ENCODE measurements around the gene SAMD4B. TPM values are rescaled to one million over a fixed set of nuclear protein-coding genes. Genes with fewer than 3 reads are reported as not detected.

Gene SAMD4B
- polyA plus RNA-seq, 2 donors = 78.7 to 140 TPM

DNA sequence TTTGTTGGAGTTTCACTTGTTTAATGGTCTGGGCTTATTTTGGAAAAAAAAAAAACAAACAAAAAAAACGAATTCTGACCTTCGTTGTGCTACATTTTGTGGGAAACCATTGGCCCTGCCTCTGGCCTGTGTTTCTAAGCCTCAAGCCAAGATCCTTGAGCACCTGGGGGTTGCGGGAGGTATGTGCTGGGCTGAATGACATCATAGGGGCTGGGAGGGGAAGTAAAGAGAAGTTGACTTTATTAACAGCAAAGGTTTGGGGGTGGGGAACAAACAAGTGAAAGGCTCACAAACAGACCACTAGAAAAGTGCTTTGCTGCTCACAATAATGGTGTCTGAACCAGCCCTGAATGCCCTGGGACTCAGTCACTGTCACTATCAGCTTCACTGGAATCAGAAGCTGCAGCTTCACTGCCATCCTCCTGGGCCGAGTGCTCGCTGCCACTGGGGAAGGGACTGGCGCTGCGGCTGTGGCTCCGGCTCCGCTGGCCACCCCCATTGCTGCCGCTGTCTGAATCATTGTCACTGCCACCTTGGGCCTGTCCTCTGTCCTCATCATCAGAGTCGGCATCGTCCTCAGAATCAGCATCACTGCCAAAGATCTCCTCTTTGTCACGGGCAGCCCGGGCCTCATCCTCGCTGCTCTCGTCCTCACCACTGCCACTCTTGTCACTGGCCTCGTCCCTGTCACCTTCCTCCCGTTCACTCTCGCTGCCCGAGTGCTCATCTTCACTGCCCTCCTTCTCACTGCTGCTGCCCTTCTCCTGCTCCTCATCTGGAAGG, 43.6 kb downstream of the SAMD4B start:
- 81 to 82% methylated on average over 20 of the region's 20 CpGs for WGBS, 2 donors

DNA sequence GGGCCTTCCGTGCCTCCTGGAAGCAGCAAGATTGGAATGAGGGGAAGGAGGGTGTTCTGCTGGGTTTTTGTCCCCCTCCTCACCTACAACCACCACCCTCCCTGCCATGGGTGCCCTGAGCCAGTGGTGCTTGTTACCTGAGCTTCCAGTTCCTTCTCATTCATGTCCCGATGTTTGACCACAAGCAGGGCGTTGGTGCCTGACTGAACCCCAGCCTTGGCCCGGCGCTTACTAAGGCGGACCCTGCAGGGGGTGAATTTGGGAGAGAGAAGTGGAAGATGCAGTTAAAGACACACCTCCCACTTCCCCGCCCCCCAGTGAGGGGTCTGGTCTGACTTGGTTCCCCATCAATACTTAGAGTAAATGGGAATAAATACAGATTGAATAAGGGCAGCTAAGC, 44.3 kb downstream of the SAMD4B start:
- no peak overlapping the region for H3K4me3 ChIP-seq (ENCODE audit: low read depth in 1 of 2, low read length in 2 of 2)
- no peaks in the 10 kb centered on the region for H3K9me3 ChIP-seq (ENCODE audit: control insufficient read depth in 2 of 2, insufficient read depth in 1 of 2, low read depth in 1 of 2, low read length in 1 of 2)
- H3K27ac ChIP-seq (ENCODE audit: low read depth in 2 of 2, low read length in 1 of 2) = no peak overlapping the region
- peaks cover 8 to 47% of the 10 kb centered on the region in 2 donors for H3K36me3 ChIP-seq (ENCODE audit: control insufficient read depth in 2 of 2, insufficient read depth in 2 of 2, low read length in 1 of 2)
- no peaks in the 10 kb centered on the region for H3K27me3 ChIP-seq (ENCODE audit: control insufficient read depth in 1 of 2, insufficient read depth in 2 of 2, low read length in 2 of 2)
- H3K4me1 ChIP-seq (ENCODE audit: control insufficient read depth in 2 of 2, insufficient read depth in 2 of 2, low read length in 1 of 2) = peaks cover 0 to 6% of the 10 kb centered on the region in 2 donors
- WGBS, 2 donors = 84 to 86% methylated on average over 7 of the region's 7 CpGs

More for the DNA sequence above, 43.6 kb downstream of the SAMD4B start:
- Histone ChIP-seq H3K36me3 (ENCODE audit: control insufficient read depth in 2 of 2, insufficient read depth in 2 of 2, low read length in 1 of 2) (peaks cover 12 to 53% of the 10 kb centered on the region in 2 donors), H3K27me3 (ENCODE audit: control insufficient read depth in 1 of 2, insufficient read depth in 2 of 2, low read length in 2 of 2) (no peaks in the 10 kb centered on the region), H3K9me3 (ENCODE audit: control insufficient read depth in 2 of 2, insufficient read depth in 1 of 2, low read depth in 1 of 2, low read length in 1 of 2) (no peaks in the 10 kb centered on the region), H3K4me3 (ENCODE audit: low read depth in 1 of 2, low read length in 2 of 2) (no peak overlapping the region), H3K4me1 (ENCODE audit: control insufficient read depth in 2 of 2, insufficient read depth in 2 of 2, low read length in 1 of 2) (peaks cover 0 to 6% of the 10 kb centered on the region in 2 donors), H3K27ac (ENCODE audit: low read depth in 2 of 2, low read length in 1 of 2) (no peak overlapping the region)

DNA sequence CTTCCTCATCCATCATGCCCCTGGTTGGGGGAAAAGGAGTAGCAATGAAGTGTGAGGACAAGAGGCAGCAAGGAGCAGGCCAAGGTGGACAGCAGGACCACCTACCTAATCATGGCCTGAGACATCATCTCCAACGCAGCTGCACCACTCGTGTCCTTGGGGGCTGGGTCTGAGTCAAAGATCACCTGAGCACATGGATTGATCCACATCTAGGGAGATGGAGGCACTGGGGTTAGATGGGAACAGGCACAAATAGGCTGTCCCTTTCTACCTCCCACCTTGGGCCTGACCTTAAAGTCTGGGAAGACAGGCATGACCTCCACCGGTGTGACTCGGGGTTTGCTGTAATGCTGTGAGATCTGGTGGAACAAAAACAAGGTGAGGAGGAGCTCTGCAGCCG, 46.4 kb downstream of the SAMD4B start:
- Histone ChIP-seq H3K27me3 (ENCODE audit: control insufficient read depth in 1 of 2, insufficient read depth in 2 of 2, low read length in 2 of 2) (no peaks in the 10 kb centered on the region), H3K27ac (ENCODE audit: low read depth in 2 of 2, low read length in 1 of 2) (peak overlapping the region in 1 of 2 donors; percentile 8), H3K4me1 (ENCODE audit: control insufficient read depth in 2 of 2, insufficient read depth in 2 of 2, low read length in 1 of 2) (peaks cover 0 to 9% of the 10 kb centered on the region in 2 donors), H3K9me3 (ENCODE audit: control insufficient read depth in 2 of 2, insufficient read depth in 1 of 2, low read depth in 1 of 2, low read length in 1 of 2) (no peaks in the 10 kb centered on the region), H3K4me3 (ENCODE audit: low read depth in 1 of 2, low read length in 2 of 2) (no peak overlapping the region), H3K36me3 (ENCODE audit: control insufficient read depth in 2 of 2, insufficient read depth in 2 of 2, low read length in 1 of 2) (peaks cover 5 to 37% of the 10 kb centered on the region in 2 donors)
- 79 to 91% methylated on average over 5 of the region's 5 CpGs for WGBS, 2 donors

DNA sequence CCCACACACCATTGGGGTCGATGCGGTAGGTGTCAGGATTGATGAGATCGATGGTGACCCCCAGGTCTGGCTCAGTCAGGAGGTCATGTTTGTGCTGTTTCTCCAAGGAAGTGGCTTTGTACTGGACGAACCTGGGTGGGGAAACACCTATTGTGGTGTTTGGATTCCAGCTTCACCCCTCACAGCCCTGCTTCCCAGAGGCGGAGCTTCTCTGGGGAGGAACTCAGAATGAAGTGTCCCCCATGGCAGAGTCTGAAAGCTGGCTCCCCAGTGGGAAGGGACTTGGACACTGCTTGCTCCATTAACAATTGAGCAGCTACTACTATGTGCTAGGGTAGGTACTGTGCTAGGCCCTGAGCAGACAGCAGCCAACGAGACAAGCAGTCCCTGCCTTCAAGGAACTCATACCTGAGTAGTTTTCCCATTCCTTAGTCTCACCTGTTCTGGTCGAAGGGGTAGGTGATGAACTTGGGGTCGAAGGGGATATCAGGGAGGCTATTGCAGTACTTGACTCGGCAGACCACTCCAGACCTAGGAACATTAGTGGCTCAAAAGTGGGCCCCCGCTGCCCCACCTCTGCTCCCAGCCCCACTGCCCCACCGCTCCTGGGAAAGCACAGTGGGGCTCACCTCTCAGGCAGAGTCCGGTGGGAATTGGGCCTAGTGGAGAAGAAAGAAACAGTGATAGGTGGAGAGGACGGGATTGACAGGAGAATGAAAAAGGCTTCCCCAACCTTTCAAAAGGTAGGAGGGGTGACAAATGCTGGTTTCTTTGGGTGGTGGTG, 47.6 kb downstream of the SAMD4B start:
- H3K4me3 ChIP-seq (ENCODE audit: low read depth in 1 of 2, low read length in 2 of 2) = peak overlapping the region; percentile 82 to 84
- WGBS, 2 donors = 56 to 63% methylated on average over 13 of the region's 13 CpGs
- peaks cover 0 to 9% of the 10 kb centered on the region in 2 donors for H3K4me1 ChIP-seq (ENCODE audit: control insufficient read depth in 2 of 2, insufficient read depth in 2 of 2, low read length in 1 of 2)
- H3K36me3 ChIP-seq (ENCODE audit: control insufficient read depth in 2 of 2, insufficient read depth in 2 of 2, low read length in 1 of 2) = peaks cover 4 to 37% of the 10 kb centered on the region in 2 donors
- peak overlapping the region; percentile 97 to 98 for H3K27ac ChIP-seq (ENCODE audit: low read depth in 2 of 2, low read length in 1 of 2)
- no peaks in the 10 kb centered on the region for H3K9me3 ChIP-seq (ENCODE audit: control insufficient read depth in 2 of 2, insufficient read depth in 1 of 2, low read depth in 1 of 2, low read length in 1 of 2)
- H3K27me3 ChIP-seq (ENCODE audit: control insufficient read depth in 1 of 2, insufficient read depth in 2 of 2, low read length in 2 of 2) = no peaks in the 10 kb centered on the region

DNA sequence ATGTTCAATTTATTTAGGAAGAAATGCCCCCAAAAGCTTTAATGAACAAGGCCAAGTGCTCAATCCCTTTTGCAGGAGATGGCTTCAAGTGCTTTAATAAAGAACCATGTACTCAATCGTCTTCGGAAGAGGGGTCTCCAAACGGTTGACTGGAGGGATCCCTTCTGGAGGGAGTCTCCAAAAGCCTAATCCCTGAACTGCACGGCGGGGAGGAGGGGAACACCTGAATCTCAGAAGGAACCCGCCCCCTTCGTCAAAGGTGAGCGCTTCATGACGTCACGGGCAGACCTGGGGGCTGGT, 48.2 kb downstream of the SAMD4B start:
- Histone ChIP-seq H3K27me3 (ENCODE audit: control insufficient read depth in 1 of 2, insufficient read depth in 2 of 2, low read length in 2 of 2) (no peaks in the 10 kb centered on the region), H3K36me3 (ENCODE audit: control insufficient read depth in 2 of 2, insufficient read depth in 2 of 2, low read length in 1 of 2) (peaks cover 4 to 32% of the 10 kb centered on the region in 2 donors), H3K9me3 (ENCODE audit: control insufficient read depth in 2 of 2, insufficient read depth in 1 of 2, low read depth in 1 of 2, low read length in 1 of 2) (no peaks in the 10 kb centered on the region), H3K4me1 (ENCODE audit: control insufficient read depth in 2 of 2, insufficient read depth in 2 of 2, low read length in 1 of 2) (peaks cover 0 to 9% of the 10 kb centered on the region in 2 donors), H3K27ac (ENCODE audit: low read depth in 2 of 2, low read length in 1 of 2) (peak overlapping the region; percentile 97 to 98), H3K4me3 (ENCODE audit: low read depth in 1 of 2, low read length in 2 of 2) (peak overlapping the region; percentile 82 to 84)
- 0 to 1% methylated on average over 10 of the region's 10 CpGs for WGBS, 2 donors

DNA sequence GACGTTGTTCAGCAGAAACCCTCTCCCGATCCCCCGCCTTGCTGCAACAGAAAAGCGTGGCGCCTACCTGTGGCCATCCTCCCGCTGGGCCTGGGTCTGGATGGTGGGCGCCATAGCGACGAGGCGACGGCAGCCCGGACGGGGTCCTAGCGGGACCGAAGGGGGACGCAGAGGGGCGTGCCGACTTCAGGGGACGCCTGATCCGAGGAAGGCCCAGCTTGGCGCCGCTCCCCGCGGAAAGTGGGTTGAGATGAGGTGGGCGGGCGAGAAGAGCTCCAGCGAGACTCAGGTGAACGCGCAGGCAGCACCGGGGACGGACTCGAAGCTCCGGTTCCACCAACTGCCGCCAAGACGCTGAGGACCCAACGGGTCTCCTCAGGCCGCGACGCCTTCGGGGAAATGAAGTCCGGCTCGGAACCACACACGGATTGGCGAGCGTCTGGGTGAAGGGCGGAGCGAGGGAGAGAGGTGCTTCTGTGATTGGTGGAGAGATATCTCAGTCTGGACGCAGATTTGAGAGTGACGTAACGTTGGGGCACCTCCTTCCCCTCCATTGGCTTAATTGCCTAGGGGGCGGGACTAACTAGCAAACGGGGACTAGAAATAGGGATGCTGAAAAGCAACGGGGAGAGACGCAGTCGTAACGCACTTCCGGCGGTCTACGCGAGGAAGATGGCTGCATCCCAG, 48.7 kb downstream of the SAMD4B start, which contains the start of the genes MED29 and PAF1:
MED29 (plus strand) TSS at position 628 of the 687 bp plus-strand sequence; CDS start at position 673, 45 bp downstream.
PAF1 (minus strand) TSS at position 356 of the 687 bp plus-strand sequence; CDS start at position 114, 242 bp downstream.
- peaks cover 4 to 31% of the 10 kb centered on the region in 2 donors for H3K36me3 ChIP-seq (ENCODE audit: control insufficient read depth in 2 of 2, insufficient read depth in 2 of 2, low read length in 1 of 2)
- peaks cover 0 to 9% of the 10 kb centered on the region in 2 donors for H3K4me1 ChIP-seq (ENCODE audit: control insufficient read depth in 2 of 2, insufficient read depth in 2 of 2, low read length in 1 of 2)
- H3K9me3 ChIP-seq (ENCODE audit: control insufficient read depth in 2 of 2, insufficient read depth in 1 of 2, low read depth in 1 of 2, low read length in 1 of 2) = no peaks in the 10 kb centered on the region
- peak within 1 kb of the TSS; percentile 97 to 98 for H3K27ac ChIP-seq (ENCODE audit: low read depth in 2 of 2, low read length in 1 of 2)
- 0% methylated on average over 60 of the region's 60 CpGs for WGBS, 2 donors
- H3K4me3 ChIP-seq (ENCODE audit: low read depth in 1 of 2, low read length in 2 of 2) = peak within 1 kb of the TSS; percentile 82 to 84
- no peaks in the 10 kb centered on the region for H3K27me3 ChIP-seq (ENCODE audit: control insufficient read depth in 1 of 2, insufficient read depth in 2 of 2, low read length in 2 of 2)

DNA sequence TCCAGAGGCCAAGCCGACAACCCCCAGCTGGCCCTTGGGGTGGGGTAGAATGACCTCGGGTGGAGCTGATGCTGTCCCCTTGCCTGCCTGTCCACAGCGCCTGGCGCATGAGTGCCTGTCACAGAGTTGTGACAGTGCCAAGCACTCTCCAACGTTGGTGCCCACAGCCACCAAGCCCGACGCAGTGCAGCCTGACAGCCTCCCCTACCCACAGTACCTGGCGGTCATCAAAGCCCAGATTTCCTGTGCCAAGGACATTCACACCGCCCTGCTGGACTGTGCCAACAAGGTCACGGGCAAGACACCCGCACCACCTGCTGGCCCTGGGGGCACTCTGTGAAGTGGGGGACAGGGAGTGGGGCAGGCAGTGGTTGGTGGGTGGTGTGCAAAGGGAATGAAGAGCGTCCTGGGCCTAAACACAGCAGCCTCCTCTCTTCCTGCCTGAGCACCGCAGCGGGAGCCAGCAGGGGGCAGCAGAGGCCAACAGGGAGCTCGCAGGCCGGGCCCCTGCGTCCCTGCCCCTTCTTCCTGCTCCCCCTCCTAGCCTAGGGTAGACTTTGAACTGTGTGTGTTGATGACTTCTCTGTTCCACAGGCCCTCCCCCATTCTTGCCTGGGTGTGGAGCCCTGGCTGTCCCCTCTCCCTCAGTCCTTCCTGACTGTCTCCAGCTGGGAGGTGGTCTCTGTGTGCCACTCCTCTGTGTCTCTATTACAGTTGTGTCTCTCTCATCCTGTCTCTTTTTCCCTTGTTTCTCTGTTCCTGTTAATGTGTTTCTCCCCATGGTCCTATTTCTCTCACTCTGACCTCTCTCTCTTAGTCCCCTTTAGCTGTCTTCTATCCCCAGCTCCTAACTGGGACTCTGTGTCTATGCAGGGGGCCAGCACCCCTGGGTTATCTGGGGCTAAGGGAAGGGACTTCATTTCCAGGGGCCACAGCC, 55.4 kb downstream of the SAMD4B start:
- Histone ChIP-seq H3K4me3 (ENCODE audit: low read depth in 1 of 2, low read length in 2 of 2) (peak overlapping the region; percentile 17 to 28), H3K36me3 (ENCODE audit: control insufficient read depth in 2 of 2, insufficient read depth in 2 of 2, low read length in 1 of 2) (peaks cover 0 to 12% of the 10 kb centered on the region in 2 donors), H3K27me3 (ENCODE audit: control insufficient read depth in 1 of 2, insufficient read depth in 2 of 2, low read length in 2 of 2) (no peaks in the 10 kb centered on the region), H3K27ac (ENCODE audit: low read depth in 2 of 2, low read length in 1 of 2) (peak overlapping the region; percentile 98 to 99), H3K4me1 (ENCODE audit: control insufficient read depth in 2 of 2, insufficient read depth in 2 of 2, low read length in 1 of 2) (peaks cover 5 to 29% of the 10 kb centered on the region in 2 donors), H3K9me3 (ENCODE audit: control insufficient read depth in 2 of 2, insufficient read depth in 1 of 2, low read depth in 1 of 2, low read length in 1 of 2) (no peaks in the 10 kb centered on the region)
- WGBS, 2 donors = 24 to 26% methylated on average over 17 of the region's 17 CpGs

DNA sequence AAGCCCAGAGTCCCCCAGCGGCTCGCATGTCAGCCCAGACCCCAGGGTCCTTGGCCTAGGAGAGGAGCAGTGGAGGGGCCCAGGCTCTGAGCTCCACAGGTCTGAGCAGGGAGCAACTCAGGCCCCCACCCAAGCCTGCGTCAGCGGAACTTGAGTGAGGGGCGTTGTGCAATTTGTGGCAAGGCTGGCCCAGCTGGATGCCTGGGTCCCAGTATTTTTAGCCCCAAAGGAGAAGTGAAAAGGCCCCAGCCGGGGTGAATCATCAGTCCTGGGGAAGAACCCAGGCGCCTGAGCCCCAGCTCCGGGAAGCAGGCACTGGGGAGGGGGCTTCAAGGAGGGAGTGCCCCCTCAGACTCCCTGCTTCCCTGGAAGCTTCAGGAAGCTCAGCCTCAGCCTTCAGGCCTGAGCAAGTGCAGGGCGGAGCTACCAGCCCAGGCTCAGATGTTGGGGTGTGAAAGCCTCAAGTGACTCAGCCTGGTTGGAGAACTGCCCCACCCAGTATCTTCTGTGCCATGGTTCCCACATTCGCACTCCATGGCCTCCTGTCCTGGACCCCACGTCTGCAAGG, 56.2 kb downstream of the SAMD4B start:
- Histone ChIP-seq H3K4me1 (ENCODE audit: control insufficient read depth in 2 of 2, insufficient read depth in 2 of 2, low read length in 1 of 2) (peaks cover 5 to 29% of the 10 kb centered on the region in 2 donors), H3K4me3 (ENCODE audit: low read depth in 1 of 2, low read length in 2 of 2) (peak overlapping the region; percentile 17 to 28), H3K9me3 (ENCODE audit: control insufficient read depth in 2 of 2, insufficient read depth in 1 of 2, low read depth in 1 of 2, low read length in 1 of 2) (no peaks in the 10 kb centered on the region), H3K36me3 (ENCODE audit: control insufficient read depth in 2 of 2, insufficient read depth in 2 of 2, low read length in 1 of 2) (peaks cover 0 to 11% of the 10 kb centered on the region in 2 donors), H3K27ac (ENCODE audit: low read depth in 2 of 2, low read length in 1 of 2) (peak overlapping the region; percentile 98 to 99), H3K27me3 (ENCODE audit: control insufficient read depth in 1 of 2, insufficient read depth in 2 of 2, low read length in 2 of 2) (no peaks in the 10 kb centered on the region)
- 48 to 57% methylated on average over 11 of the region's 11 CpGs for WGBS, 2 donors

All from esophagus (tissue), 2 donors.